Choroid plexus epithelial cell (primary cell): ENCODE results near the gene RNF222.

Experiments
- DNase-seq: peaks from one replicate; pipeline ENCODE4 v3.0.0-alpha.2; 2010; ENCODE audit warnings: low read depth
- H3K4me3 ChIP-seq: 2 replicates; pipeline ENCODE4 v1.5.1; 2011; ENCODE audit warnings: low read depth, mild to moderate bottlenecking, control low read depth, low read length, moderate library complexity
- TF ChIP-seq, protein P1 (sequence below): conservative IDR thresholded peaks from 2 replicates; pipeline ENCODE4 v1.5.1; 2011; ENCODE audit warnings: low read depth, mild to moderate bottlenecking, control low read depth, inconsistent platforms, low read length, moderate library complexity

The RNF222 gene

GRCh38 chr17:8392274-8392673 is 5.4 kb downstream of the RNF222 start:
- TF ChIP-seq, protein P1, sequence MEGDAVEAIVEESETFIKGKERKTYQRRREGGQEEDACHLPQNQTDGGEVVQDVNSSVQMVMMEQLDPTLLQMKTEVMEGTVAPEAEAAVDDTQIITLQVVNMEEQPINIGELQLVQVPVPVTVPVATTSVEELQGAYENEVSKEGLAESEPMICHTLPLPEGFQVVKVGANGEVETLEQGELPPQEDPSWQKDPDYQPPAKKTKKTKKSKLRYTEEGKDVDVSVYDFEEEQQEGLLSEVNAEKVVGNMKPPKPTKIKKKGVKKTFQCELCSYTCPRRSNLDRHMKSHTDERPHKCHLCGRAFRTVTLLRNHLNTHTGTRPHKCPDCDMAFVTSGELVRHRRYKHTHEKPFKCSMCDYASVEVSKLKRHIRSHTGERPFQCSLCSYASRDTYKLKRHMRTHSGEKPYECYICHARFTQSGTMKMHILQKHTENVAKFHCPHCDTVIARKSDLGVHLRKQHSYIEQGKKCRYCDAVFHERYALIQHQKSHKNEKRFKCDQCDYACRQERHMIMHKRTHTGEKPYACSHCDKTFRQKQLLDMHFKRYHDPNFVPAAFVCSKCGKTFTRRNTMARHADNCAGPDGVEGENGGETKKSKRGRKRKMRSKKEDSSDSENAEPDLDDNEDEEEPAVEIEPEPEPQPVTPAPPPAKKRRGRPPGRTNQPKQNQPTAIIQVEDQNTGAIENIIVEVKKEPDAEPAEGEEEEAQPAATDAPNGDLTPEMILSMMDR: no peak
- no peak overlapping the region for H3K4me3 ChIP-seq
- no peak for DNase-seq

DNA sequence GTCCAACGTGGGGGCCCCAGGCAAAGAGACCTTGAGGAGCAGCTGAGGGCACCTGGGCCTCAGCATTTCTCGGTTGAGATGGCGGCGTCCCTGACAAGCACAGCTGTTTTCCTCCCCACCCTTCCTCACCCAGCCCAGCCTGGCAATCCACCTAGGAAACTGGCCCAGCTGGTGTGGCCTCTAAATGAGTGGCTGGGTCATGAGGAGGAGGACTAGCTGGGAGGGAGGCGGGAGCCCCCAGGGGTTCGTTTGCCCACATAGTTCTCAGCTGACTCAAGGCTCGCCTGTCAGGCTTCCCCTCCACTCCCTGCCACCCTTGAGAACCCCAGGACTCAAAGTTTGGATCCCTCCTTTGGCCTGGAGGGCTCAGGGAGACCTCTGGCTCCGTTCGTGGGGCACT is 5.9 kb downstream of the RNF222 start:
- no peak for DNase-seq
- H3K4me3 ChIP-seq: no peak overlapping the region
- TF ChIP-seq, protein P1: no peak

DNA sequence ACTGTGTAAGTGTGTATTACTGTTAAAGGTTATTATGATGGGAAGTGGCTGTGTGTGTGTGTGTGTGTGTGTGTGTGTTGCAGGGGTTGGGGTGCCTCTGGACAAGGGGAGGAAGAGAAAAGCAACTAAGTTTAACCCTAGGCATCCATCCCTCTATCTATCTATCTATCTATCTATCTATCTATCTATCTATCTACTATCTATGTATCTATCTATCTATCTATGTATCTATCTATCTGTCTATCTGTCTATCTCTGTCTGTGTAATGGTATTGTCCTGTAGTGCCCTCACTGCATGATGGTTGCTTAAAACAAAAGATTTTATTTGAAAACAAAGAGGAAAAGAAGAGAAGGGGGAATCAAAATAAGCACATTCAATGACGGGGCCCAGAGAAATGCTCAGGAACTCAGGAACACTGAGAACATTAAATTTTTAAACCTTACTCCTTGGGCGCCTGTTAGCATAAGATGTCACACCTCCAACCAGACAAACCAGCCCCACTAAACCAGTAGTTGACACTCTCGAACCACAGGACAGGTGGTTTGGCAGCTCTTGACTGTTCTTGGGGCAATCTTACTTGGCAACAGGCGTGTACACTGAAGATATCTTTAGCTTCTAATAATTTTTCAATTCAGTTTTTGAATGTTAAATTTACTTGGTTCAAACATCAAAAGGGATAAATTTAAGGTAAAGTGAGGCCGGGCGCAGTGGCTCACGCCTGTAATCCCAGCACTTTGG is 9.5 kb downstream of the RNF222 start:
- TF ChIP-seq, protein P1: no peak
- no peak for DNase-seq
- no peak overlapping the region for H3K4me3 ChIP-seq

DNA sequence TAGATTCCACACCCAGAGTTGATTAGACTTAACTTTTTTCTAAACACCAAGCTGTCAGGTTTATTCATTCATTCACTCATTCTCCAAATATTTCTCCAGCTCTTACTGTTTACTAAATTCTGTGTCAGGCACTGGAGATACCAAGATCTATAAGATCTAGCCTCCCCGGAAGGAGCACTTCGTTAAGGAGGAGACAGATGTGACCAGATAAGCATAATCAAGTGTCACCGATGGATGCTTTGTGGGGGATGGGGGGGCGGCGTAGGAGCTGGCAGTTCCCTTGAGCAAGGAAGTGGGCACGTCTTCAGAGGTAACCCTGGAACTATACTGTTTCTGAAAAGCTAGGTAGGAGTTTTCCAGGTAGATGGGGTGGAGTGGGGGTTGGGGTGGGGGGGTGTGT is 10.8 kb downstream of the RNF222 start:
- H3K4me3 ChIP-seq: no peak overlapping the region
- no peak for DNase-seq
- TF ChIP-seq, protein P1: no peak

- DNase-seq: peak; percentile 90
- no peak overlapping the region for H3K4me3 ChIP-seq
These were observed 12.7 kb downstream of the RNF222 start for GRCh38 chr17:8384801-8385378.

DNA sequence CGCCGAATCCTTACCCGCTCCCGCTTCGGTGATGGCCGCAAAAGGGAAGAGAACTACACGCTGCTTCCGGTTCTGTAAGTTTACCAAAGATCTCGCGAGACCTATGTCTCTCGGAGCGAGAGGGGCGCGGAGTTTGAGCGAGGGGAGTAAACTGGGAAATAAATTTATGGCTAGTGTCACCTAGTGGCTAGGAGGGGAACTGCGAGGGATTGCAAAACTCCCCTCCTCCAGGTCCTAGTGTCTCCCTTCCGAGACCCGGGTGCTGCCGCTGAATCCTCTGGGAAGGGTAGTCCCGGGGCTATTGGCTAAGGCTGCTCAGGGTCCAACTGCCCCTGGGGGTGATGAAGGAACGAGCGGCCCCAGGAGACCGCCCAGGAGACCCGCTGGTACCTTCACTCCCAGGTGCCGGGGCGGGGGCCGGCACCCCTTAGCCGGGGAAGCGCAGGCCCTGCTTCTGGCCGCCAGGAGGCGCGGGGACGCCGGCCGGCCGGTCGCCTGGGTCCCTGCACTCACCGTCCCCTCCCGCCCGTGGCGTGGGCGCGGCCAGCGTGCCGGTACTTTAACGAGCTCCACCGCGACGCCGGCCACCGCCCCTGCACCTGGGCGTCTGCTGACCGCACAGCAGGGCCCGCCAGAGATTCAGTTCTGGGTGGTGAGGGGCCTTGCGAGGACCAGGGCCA is 14.3 kb downstream of the RNF222 start, which contains the start of gene RPL26:
Gene RPL26 (minus strand): TSS at position 51 of the 680 bp plus-strand sequence. CDS start 883 bp downstream, outside the sequence.
- peak within 1 kb of the TSS; percentile 86 for H3K4me3 ChIP-seq
- TF ChIP-seq, protein P1: peak; percentile 87
- peak; percentile 99 for DNase-seq

More at GRCh38 chr17:8384801-8385378, 12.7 kb downstream of the RNF222 start:
- TF ChIP-seq, protein P1: no peak
